Measurements from ENCODE around the gene MYZAP. TPM values are rescaled to one million over a fixed set of nuclear protein-coding genes. Genes with fewer than 3 reads are reported as not detected.

Gene MYZAP, protein sequence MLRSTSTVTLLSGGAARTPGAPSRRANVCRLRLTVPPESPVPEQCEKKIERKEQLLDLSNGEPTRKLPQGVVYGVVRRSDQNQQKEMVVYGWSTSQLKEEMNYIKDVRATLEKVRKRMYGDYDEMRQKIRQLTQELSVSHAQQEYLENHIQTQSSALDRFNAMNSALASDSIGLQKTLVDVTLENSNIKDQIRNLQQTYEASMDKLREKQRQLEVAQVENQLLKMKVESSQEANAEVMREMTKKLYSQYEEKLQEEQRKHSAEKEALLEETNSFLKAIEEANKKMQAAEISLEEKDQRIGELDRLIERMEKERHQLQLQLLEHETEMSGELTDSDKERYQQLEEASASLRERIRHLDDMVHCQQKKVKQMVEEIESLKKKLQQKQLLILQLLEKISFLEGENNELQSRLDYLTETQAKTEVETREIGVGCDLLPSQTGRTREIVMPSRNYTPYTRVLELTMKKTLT
- under 1 TPM; 0.22 to 0.33 TPM for total RNA-seq
- polyA plus RNA-seq (2013, experiment 1 of 2), result 0.78 TPM
- polyA plus RNA-seq (2013, experiment 2 of 2), result 0.58 TPM
- long read RNA-seq, experiment 1, result 0 reads
- long read RNA-seq, experiment 2, result 0 reads
- long read RNA-seq, experiment 3, partial matches to known transcripts, result 1 of 1 reads
- long read RNA-seq, experiment 3, other reads (novel, unspliced or antisense), result 0 of 1 reads
- long read RNA-seq, experiment 4, result 0 reads

DNA sequence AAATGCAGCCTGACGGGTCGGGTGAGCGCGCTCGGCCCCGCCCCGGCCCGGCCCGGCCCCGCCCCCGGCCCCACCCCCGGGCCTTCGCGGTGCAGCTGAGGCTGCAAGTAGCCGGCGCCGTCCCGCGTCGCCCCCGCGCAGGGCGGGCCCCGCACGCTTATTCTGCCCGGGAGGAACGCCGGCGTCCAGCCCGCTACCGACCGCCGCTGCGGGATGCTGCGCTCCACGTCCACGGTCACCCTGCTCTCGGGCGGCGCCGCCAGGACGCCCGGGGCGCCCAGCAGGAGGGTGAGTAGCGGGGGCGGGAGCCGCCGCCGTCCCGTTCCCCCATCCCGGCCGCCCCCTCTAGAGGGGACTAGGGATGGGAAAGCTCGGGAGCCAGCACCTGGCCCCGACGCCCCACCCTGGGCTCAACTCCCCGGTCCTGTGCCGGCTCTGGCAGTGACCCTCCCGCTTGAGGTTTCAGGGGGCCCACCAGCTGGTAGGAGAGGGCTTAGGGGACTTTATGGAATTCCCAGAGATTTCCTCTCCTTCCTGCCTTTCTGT is at the start of gene MYZAP:
Gene MYZAP (plus strand): TSS at position 83 of the 546 bp plus-strand sequence. CDS start 131 bp downstream, at position 214.
- WGBS, 2 experiments (ENCODE audit: insufficient coverage in 1 of 2, insufficient read length in 1 of 2), result 2 to 5% methylated on average over 12 to 58 of the region's 58 CpGs
- peak; percentile 88 for DNase-seq
- H3K9ac ChIP-seq (ENCODE audit: extremely low read depth, low read length, poor library complexity, severe bottlenecking), result no peak within 1 kb of the TSS
- no peaks in the 10 kb centered on the region for H3K36me3 Mint-ChIP-seq (ENCODE audit: low read depth)
- peak within 1 kb of the TSS; percentile 52 for H3K4me3 Mint-ChIP-seq
- TF ChIP-seq, protein P1, sequence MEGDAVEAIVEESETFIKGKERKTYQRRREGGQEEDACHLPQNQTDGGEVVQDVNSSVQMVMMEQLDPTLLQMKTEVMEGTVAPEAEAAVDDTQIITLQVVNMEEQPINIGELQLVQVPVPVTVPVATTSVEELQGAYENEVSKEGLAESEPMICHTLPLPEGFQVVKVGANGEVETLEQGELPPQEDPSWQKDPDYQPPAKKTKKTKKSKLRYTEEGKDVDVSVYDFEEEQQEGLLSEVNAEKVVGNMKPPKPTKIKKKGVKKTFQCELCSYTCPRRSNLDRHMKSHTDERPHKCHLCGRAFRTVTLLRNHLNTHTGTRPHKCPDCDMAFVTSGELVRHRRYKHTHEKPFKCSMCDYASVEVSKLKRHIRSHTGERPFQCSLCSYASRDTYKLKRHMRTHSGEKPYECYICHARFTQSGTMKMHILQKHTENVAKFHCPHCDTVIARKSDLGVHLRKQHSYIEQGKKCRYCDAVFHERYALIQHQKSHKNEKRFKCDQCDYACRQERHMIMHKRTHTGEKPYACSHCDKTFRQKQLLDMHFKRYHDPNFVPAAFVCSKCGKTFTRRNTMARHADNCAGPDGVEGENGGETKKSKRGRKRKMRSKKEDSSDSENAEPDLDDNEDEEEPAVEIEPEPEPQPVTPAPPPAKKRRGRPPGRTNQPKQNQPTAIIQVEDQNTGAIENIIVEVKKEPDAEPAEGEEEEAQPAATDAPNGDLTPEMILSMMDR (conservative IDR thresholded peaks at IDR 0.05), result peak; percentile 10
- H3K9me3 Mint-ChIP-seq, result no peaks in the 10 kb centered on the region
- H3K4me1 Mint-ChIP-seq, result peaks cover 3% of the 10 kb centered on the region
- H3K4me3 ChIP-seq (ENCODE audit: low read length), result peak within 1 kb of the TSS; percentile 74
- no peaks in the 10 kb centered on the region for H3K9me3 ChIP-seq (ENCODE audit: control insufficient read depth, low read length)
- H3K36me3 ChIP-seq (ENCODE audit: control insufficient read depth, insufficient read depth, low read length), result no peaks in the 10 kb centered on the region
- no peaks in the 10 kb centered on the region for H3K4me1 ChIP-seq (ENCODE audit: control insufficient read depth, insufficient read depth, low read length)
- no peak within 1 kb of the TSS for H3K27ac ChIP-seq (ENCODE audit: low read depth, low read length)
- H3K27me3 Mint-ChIP-seq (ENCODE audit: insufficient read depth), result peaks cover 59% of the 10 kb centered on the region
- H3K27ac Mint-ChIP-seq, result no peak within 1 kb of the TSS
- H3K27me3 ChIP-seq (ENCODE audit: control insufficient read depth, insufficient read depth, low read length, poor library complexity, severe bottlenecking), result peaks cover 58% of the 10 kb centered on the region

DNA sequence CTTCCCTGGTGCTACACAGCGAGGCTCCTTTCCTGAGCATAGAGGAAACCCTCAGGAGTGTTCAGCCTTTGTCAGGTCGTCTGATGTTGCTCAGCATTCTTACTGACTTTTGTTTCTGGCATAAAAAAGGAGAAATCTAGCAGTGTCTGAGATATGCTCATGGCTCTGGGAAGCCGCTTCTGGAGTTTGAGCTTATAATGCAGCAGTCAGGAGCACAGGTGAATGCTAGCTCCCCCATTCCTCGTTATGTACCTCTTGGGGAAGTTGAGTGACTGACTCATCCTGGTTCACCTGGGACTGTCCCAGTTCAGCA is 49.2 kb upstream of the MYZAP start:
- peaks cover 88% of the 10 kb centered on the region for H3K36me3 Mint-ChIP-seq (ENCODE audit: low read depth)
- Histone ChIP-seq H3K4me1 (ENCODE audit: control insufficient read depth, insufficient read depth, low read length) (peaks cover 5% of the 10 kb centered on the region), H3K9ac (ENCODE audit: extremely low read depth, low read length, poor library complexity, severe bottlenecking) (no peak overlapping the region), H3K4me3 (ENCODE audit: low read length) (no peak overlapping the region), H3K27me3 (ENCODE audit: control insufficient read depth, insufficient read depth, low read length, poor library complexity, severe bottlenecking) (no peaks in the 10 kb centered on the region), H3K27ac (ENCODE audit: low read depth, low read length) (no peak overlapping the region), H3K36me3 (ENCODE audit: control insufficient read depth, insufficient read depth, low read length) (peaks cover 94% of the 10 kb centered on the region), H3K9me3 (ENCODE audit: control insufficient read depth, low read length) (no peaks in the 10 kb centered on the region)
- no peak for DNase-seq
- no peak overlapping the region for H3K27ac Mint-ChIP-seq
- H3K27me3 Mint-ChIP-seq (ENCODE audit: insufficient read depth), result no peaks in the 10 kb centered on the region
- TF ChIP-seq, protein P1 (conservative IDR thresholded peaks at IDR 0.05), result no peak
- no peak overlapping the region for H3K4me3 Mint-ChIP-seq
- H3K4me1 Mint-ChIP-seq, result peaks cover 4% of the 10 kb centered on the region
- WGBS, 2 experiments (ENCODE audit: insufficient coverage in 1 of 2, insufficient read length in 1 of 2), result 35 to 45% methylated on average over 3 to 4 of the region's 4 CpGs
- H3K9me3 Mint-ChIP-seq, result no peaks in the 10 kb centered on the region

DNA sequence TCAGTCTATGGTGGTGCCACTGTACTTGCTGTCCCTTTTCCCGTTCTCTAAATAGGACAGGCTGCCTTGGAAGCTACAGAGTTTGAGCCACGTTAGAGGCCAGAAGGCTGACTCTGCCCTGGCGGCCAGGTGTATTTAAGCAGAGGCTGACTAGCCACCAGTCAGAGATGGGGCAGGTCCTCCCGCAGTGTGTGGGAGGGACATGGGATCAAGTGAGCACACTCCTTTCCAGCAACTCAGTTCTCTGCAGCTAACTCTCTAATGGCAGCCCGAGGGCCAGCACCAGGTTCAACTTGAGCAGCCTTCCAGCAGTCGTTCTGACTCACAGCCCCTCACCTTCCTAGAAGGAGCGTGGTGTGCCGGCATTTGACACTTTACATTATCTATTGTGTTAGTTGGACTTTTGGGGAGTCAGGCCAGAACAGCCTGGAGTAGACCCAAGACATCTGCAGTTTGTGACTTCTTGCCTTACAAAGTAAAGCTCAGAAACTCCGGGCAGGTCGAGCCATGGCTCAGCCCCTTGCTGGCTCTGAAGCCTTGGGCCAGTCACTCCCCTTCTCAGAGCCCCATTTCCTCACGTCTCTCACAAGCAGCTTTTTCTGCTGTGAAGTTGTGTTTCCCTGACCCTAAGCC is 46.7 kb upstream of the MYZAP start:
- no peak overlapping the region for H3K27ac Mint-ChIP-seq
- TF ChIP-seq, protein P1 (conservative IDR thresholded peaks at IDR 0.05), result no peak
- peaks cover 9% of the 10 kb centered on the region for H3K4me1 Mint-ChIP-seq
- Histone ChIP-seq H3K27ac (ENCODE audit: low read depth, low read length) (no peak overlapping the region), H3K27me3 (ENCODE audit: control insufficient read depth, insufficient read depth, low read length, poor library complexity, severe bottlenecking) (no peaks in the 10 kb centered on the region), H3K36me3 (ENCODE audit: control insufficient read depth, insufficient read depth, low read length) (peaks cover 94% of the 10 kb centered on the region), H3K9ac (ENCODE audit: extremely low read depth, low read length, poor library complexity, severe bottlenecking) (no peak overlapping the region), H3K4me1 (ENCODE audit: control insufficient read depth, insufficient read depth, low read length) (no peaks in the 10 kb centered on the region), H3K9me3 (ENCODE audit: control insufficient read depth, low read length) (no peaks in the 10 kb centered on the region), H3K4me3 (ENCODE audit: low read length) (no peak overlapping the region)
- 91 to 96% methylated on average over 8 to 11 of the region's 11 CpGs for WGBS, 2 experiments (ENCODE audit: insufficient coverage in 1 of 2, insufficient read length in 1 of 2)
- peak; percentile 46 for DNase-seq
- H3K4me3 Mint-ChIP-seq, result no peak overlapping the region
- H3K27me3 Mint-ChIP-seq (ENCODE audit: insufficient read depth), result no peaks in the 10 kb centered on the region
- no peaks in the 10 kb centered on the region for H3K9me3 Mint-ChIP-seq
- H3K36me3 Mint-ChIP-seq (ENCODE audit: low read depth), result peaks cover 87% of the 10 kb centered on the region

Data from endodermal cell (in vitro differentiated cells).